Thyroid gland (tissue), 4 donors: ENCODE measurements around the gene NAA60.

Experiments
- CTCF ChIP-seq, 6 experiments: fragments of 200-600 bp in 3 of 6; fragments of 450-650 bp in 3 of 6; sonication (generic) in 3 of 6; IDR thresholded peaks; one replicate each; pipeline ENCODE4 v1.5.1; 2016 to 2019; ENCODE audit warnings: antibody characterized with exemption in 6 of 6, mild to moderate bottlenecking in 2 of 6, inconsistent platforms in 1 of 6, moderate library complexity in 1 of 6
- POLR2A ChIP-seq, 2 donors: fragments of 450-650 bp; IDR thresholded peaks; one replicate each; pipeline ENCODE4 v1.6.1; 2017; ENCODE audit warnings: antibody characterized with exemption in 2 of 2, mild to moderate bottlenecking in 2 of 2, moderate library complexity in 1 of 2

- TF ChIP-seq CTCF (IDR thresholded peaks at IDR 0.05) (no peak), POLR2A (IDR thresholded peaks at IDR 0.05) (no peak)
These were observed 66.0 kb downstream of the NAA60 start for GRCh38 chr16:3509470-3509928.
